T1000 (cell line): ENCODE results near the gene ARL5B.
"Not testable (repeated sequence)": the region's sequence is repeated elsewhere in the genome, so short reads cannot be mapped to it uniquely, and the experiment has no call there.

ENCODE experiments used
- DNase-seq: peaks from one replicate; lab custom pipeline; 2025; ENCODE audit warnings: mixed read lengths; lab: John Stamatoyannopoulos, UW

Gene ARL5B

GRCh38 chr10:18659125-18659818 is at the start of gene ARL5B:
Gene ARL5B (plus strand): TSS chr10:18659431. CDS start chr10:18659638, 207 bp downstream.
- DNase-seq: peak; percentile 99

- DNase-seq: peak; percentile 49
These were observed 48.7 kb upstream of the ARL5B start for GRCh38 chr10:18610517-18610916.

GRCh38 chr10:18611168-18611567 is 48.1 kb upstream of the ARL5B start:
- DNase-seq: no peak

- DNase-seq: no peak
These were observed 43.6 kb upstream of the ARL5B start for GRCh38 chr10:18615618-18616017.

GRCh38 chr10:18616337-18616736 is 42.9 kb upstream of the ARL5B start:
- no peak for DNase-seq

- no peak for DNase-seq
These were observed 40.2 kb upstream of the ARL5B start for GRCh38 chr10:18619016-18619415.

- DNase-seq: no peak
These were observed 38.4 kb upstream of the ARL5B start for GRCh38 chr10:18620856-18621255.

GRCh38 chr10:18623671-18624070 is 35.6 kb upstream of the ARL5B start:
- not testable (repeated sequence) for DNase-seq

GRCh38 chr10:18625886-18626285 is 33.3 kb upstream of the ARL5B start:
- no peak for DNase-seq

GRCh38 chr10:18627452-18628018 is 31.7 kb upstream of the ARL5B start:
- DNase-seq: peak; percentile 60

GRCh38 chr10:18632500-18632899 is 26.7 kb upstream of the ARL5B start:
- DNase-seq: not testable (repeated sequence)

- DNase-seq: no peak
These were observed 23.2 kb upstream of the ARL5B start for GRCh38 chr10:18635995-18636394.

GRCh38 chr10:18637400-18637799 is 21.8 kb upstream of the ARL5B start:
- not testable (repeated sequence) for DNase-seq

- not testable (repeated sequence) for DNase-seq
These were observed 19.5 kb upstream of the ARL5B start for GRCh38 chr10:18639719-18640118.

- no peak for DNase-seq
These were observed 12.1 kb upstream of the ARL5B start for GRCh38 chr10:18647151-18647550.

- no peak for DNase-seq
These were observed 11.3 kb upstream of the ARL5B start for GRCh38 chr10:18647945-18648344.

- no peak for DNase-seq
These were observed 9.8 kb upstream of the ARL5B start for GRCh38 chr10:18649364-18649959.

- no peak for DNase-seq
These were observed 8.7 kb upstream of the ARL5B start for GRCh38 chr10:18650404-18650997.

GRCh38 chr10:18651324-18652007 is 7.8 kb upstream of the ARL5B start, which contains the start of gene NSUN6:
Gene NSUN6 (minus strand): TSS chr10:18651587. CDS start chr10:18651203, 384 bp downstream.
- DNase-seq: peak; percentile 94

- DNase-seq: no peak
These were observed 6.1 kb upstream of the ARL5B start for GRCh38 chr10:18653112-18653511.

- DNase-seq: no peak
These were observed 2.5 kb upstream of the ARL5B start for GRCh38 chr10:18656724-18657123.
